ENCODE data around the gene ZNF710. TPM values are rescaled to one million over a fixed set of nuclear protein-coding genes. Genes with fewer than 3 reads are reported as not detected.
A peak's percentile ranks its signal among the peaks of the same experiment; 100 is the strongest.
"Not testable (repeated sequence)": the region's sequence is repeated elsewhere in the genome, so short reads cannot be mapped to it uniquely, and the experiment has no call there.

Gene ZNF710
- 19.2 TPM for polyA plus RNA-seq (ENCODE audit: insufficient read length)

DNA sequence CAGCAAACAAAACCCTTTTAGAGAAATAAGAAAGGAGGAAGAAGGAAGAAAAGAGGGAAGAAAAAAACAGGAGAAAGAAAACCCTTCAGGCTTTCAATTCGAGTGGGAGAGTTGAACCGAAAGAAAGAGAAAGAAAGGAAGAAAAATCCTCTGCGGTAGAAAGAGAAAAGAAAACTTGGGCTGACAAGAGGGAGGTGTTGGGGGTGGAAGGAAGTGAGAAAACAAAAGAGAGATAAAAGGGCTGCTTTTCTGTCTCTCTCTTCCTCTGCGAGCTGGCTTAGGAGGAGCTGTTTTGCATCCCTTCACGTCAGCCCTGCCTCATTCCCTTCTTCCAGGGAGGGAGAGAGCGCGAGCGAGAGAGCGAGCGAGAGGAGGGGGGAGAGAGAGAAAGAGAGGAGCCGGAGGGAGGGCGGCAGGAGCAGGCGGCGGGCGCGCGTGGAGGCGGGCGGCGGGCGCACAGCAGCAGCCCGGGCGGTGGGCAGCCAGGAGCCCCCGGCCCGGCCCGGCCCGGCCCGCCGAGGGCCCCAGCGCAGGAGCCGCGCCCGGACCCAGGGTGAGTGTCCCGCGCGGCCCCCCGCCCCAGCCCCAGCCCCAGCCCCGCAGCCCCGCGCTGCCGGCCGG, at the start of gene ZNF710:
Gene ZNF710, plus strand, starts transcription at position 263 of the 621 bp plus-strand sequence. CDS start 65,814 bp downstream, outside the sequence.
- DNase-seq (ENCODE audit: low read depth) = peak; percentile 67

- no peak for DNase-seq (ENCODE audit: low read depth)
These were observed 46.6 kb upstream of the ZNF710 start for GRCh38 chr15:89954541-89954940.

GRCh38 chr15:89955449-89955998, 45.6 kb upstream of the ZNF710 start:
- not testable (repeated sequence) for DNase-seq (ENCODE audit: low read depth)

GRCh38 chr15:89958107-89958805, 42.9 kb upstream of the ZNF710 start:
- DNase-seq (ENCODE audit: low read depth) = no peak

DNA sequence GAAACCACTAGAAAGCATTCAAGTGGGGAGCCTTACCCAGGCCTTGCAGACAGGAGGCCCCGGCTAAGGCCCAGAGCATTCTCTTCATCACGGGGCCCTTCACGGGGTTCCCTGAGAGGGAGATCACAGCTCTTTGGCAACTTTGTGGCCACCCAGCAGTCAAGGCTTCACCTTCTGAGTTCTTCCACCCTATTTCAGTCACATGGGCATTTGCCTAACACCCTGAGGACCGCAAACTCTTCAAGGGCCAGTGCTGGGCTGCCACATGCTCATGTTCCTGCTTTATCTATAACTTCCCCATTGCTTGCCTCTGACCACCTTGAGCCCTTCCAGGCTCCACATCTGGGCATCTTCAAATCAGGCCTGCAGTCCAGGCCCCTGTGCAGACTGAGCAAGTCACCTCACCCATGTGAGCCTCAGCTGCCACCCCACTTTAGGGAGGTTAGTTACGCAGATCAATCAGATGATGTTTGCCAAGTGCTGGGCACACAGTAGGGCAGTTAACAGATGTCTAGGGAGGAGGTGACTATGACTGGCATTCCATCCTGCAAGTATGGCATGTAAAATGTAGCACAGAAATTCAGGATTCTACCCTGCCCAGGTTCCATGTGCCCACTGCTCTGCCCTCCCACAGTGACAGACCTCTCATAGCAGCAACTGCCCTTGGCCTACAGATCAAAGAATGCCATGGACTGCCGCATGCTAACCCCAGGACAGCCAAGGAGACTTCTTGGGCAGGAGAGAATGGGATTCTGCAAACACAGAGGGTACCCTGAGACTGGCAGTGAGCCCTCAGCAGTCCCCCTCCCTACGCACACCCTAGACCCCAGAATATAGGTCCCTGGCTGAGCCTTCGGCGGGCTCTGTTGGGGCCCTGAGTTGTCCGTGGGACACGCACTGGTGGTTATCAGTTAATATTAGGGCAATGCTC, 37.6 kb upstream of the ZNF710 start:
- DNase-seq (ENCODE audit: low read depth) = no peak

- no peak for DNase-seq (ENCODE audit: low read depth)
These were observed 36.7 kb upstream of the ZNF710 start for GRCh38 chr15:89964232-89964954.

GRCh38 chr15:89967881-89968280, 33.2 kb upstream of the ZNF710 start:
- DNase-seq (ENCODE audit: low read depth) = no peak

- DNase-seq (ENCODE audit: low read depth) = no peak
These were observed 29.5 kb upstream of the ZNF710 start for GRCh38 chr15:89971592-89971997.

- DNase-seq (ENCODE audit: low read depth) = no peak
These were observed 29.0 kb upstream of the ZNF710 start for GRCh38 chr15:89972085-89972484.

GRCh38 chr15:89975482-89976245, 25.5 kb upstream of the ZNF710 start:
- DNase-seq (ENCODE audit: low read depth) = no peak

- no peak for DNase-seq (ENCODE audit: low read depth)
These were observed 24.9 kb upstream of the ZNF710 start for GRCh38 chr15:89976246-89976600.

GRCh38 chr15:89977836-89978235, 23.3 kb upstream of the ZNF710 start:
- DNase-seq (ENCODE audit: low read depth) = not testable (repeated sequence)

GRCh38 chr15:89978914-89979313, 22.2 kb upstream of the ZNF710 start:
- DNase-seq (ENCODE audit: low read depth) = no peak

DNA sequence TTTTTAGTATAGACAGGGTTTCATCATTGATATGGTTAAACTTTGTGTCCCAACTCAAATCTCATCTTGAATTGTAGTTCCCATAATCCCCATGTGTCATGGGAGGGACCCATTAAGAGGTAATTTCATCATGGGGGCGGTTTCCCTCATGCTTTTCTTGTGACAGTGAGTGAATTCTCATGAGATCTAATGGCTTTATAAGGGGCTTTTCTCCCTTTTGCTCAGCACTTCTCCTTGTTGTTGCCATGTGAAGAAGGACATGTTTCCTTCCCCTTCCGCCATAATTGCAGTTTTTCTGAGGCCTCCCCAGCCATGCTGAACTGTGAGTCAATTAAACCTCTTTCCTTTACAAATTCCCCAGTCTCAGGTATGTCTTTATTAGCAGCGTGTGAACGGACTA, 20.2 kb upstream of the ZNF710 start:
- DNase-seq (ENCODE audit: low read depth) = no peak

DNA sequence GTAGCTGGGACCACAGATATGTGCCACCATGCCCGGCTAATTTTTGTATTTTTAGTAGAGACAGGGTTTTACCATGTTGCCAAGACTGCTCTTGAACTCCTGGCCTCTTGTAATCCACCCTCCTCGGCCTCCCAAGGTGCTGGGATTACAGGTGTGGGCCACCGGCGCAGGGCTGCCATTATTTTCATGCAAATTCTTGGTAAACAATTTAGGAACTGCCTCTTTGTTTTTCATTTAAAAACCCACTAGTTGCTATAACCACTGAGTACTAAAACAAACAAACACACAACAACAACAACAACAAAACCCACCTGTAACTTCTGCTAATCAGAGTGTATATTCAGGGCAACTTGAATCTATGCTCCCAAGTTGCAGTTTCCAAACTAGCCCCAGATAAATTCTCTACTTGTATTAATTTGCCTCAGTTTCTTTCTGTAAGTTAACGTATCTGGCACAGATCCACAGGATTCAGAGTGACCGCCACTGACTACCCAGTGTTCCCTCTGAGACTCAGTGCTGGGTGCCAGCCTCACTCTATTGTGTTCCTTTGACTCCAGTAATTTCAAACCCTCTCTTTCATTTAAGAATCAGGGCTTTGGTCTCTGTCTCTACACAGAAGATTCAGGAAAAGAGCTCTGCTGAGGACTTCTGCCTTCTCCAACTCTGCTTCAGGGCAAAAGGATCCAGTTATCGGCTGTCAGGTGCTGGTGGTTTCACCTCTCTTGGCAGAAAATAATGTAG, 18.6 kb upstream of the ZNF710 start:
- DNase-seq (ENCODE audit: low read depth) = no peak

DNA sequence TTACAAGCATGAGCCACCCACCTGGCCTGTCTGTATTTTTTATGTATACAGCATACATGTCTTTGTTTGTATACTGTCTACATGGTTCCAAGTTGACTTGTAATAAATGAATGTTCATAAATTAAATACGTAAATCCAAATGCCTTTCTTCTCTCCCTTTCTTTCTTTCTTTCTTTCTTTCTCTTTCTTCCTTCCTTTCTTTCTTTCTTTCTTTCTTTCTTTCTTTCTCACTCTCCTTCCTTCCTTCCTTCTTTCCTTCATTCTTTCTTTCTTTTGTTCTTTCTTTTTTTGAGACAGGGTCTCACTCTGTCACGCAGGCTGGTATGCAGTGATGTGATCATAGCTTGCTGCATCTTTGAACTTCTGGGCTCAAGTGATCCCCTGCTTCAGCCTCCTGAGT, 17.1 kb upstream of the ZNF710 start:
- DNase-seq (ENCODE audit: low read depth) = no peak

GRCh38 chr15:89984421-89985010, 16.6 kb upstream of the ZNF710 start:
- DNase-seq (ENCODE audit: low read depth) = no peak

DNA sequence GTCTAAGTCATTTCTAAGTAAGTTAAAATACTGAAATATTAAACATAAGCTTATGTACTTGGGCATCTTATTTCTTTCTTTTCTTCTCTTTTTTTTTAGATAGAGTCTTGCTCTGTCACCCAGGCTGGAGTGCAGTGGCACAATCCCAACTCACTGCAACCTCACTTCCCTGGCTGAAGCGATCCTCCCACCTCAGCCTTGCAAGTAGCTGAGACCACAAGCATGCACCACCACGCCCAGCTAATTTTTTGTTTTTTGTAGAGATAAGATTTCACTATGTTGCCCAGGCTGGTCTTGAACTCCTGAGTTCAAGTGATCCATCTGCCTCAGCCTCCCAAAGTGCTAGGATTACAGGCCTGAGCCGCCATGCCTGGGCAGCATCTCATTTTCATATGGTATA, 16.0 kb upstream of the ZNF710 start:
- no peak for DNase-seq (ENCODE audit: low read depth)

DNA sequence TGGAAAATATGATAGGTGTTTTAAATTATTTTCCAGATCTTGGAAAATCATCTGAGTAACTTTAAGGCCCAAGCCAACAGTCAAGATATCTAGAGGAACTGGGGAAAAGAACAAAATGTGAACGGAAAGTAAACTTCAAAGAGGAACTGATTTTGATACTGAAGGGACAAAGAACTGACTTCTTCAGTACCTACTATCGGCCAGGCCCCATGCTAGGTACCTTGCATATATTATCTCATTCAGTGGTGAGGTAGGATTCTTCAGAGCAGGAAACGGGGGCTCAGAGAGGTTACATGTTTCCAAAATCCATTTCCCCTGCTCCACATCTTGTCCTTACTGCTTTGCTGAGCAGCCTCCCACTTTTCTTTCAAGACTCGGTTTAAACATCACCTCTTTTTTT, 9.8 kb upstream of the ZNF710 start:
- no peak for DNase-seq (ENCODE audit: low read depth)

GRCh38 chr15:89993349-89993748, 7.8 kb upstream of the ZNF710 start:
- DNase-seq (ENCODE audit: low read depth) = no peak

Measured in forelimb muscle (tissue), 1 donor.